Middle frontal gyrus (tissue), 1 donor: ENCODE results near the gene COPG1.
"Not testable (repeated sequence)": the region's sequence is repeated elsewhere in the genome, so short reads cannot be mapped to it uniquely, and the experiment has no call there.

Experiments used
- DNase-seq: peaks from one replicate; pipeline ENCODE4 v3.0.0-alpha.2; 2015; ENCODE audit warnings: low spot score; ENCODE audit errors: extremely low spot score

Gene COPG1

GRCh38 chr3:129239991-129240390 is 9.4 kb upstream of the COPG1 start:
- no peak for DNase-seq

GRCh38 chr3:129240436-129240835 is 9.0 kb upstream of the COPG1 start:
- no peak for DNase-seq

- DNase-seq, result no peak
Measured at GRCh38 chr3:129245141-129245540, 4.3 kb upstream of the COPG1 start.

GRCh38 chr3:129245641-129246306 is 3.6 kb upstream of the COPG1 start:
- DNase-seq, result peak; percentile 77

- no peak for DNase-seq
Measured at GRCh38 chr3:129246636-129247035, 2.8 kb upstream of the COPG1 start.

- DNase-seq, result no peak
Measured at GRCh38 chr3:129248286-129248979, 973 bp upstream of the COPG1 start.

GRCh38 chr3:129252748-129253147 is 3.3 kb downstream of the COPG1 start:
- no peak for DNase-seq

- DNase-seq, result no peak
Measured at GRCh38 chr3:129254536-129255230, 5.3 kb downstream of the COPG1 start.

GRCh38 chr3:129256270-129256669 is 6.9 kb downstream of the COPG1 start:
- no peak for DNase-seq

- DNase-seq, result no peak
Measured at GRCh38 chr3:129257609-129258008, 8.2 kb downstream of the COPG1 start.

- no peak for DNase-seq
Measured at GRCh38 chr3:129259612-129260477, 10.4 kb downstream of the COPG1 start.

- no peak for DNase-seq
Measured at GRCh38 chr3:129260606-129261005, 11.2 kb downstream of the COPG1 start.

GRCh38 chr3:129261894-129262293 is 12.5 kb downstream of the COPG1 start:
- DNase-seq, result no peak

- DNase-seq, result no peak
Measured at GRCh38 chr3:129263161-129263910, 13.9 kb downstream of the COPG1 start.

- DNase-seq, result not testable (repeated sequence)
Measured at GRCh38 chr3:129264994-129265393, 15.6 kb downstream of the COPG1 start.

GRCh38 chr3:129266651-129267050 is 17.2 kb downstream of the COPG1 start:
- no peak for DNase-seq

GRCh38 chr3:129268396-129268795 is 19.0 kb downstream of the COPG1 start:
- DNase-seq, result no peak

GRCh38 chr3:129271674-129272073 is 22.3 kb downstream of the COPG1 start:
- DNase-seq, result no peak

- no peak for DNase-seq
Measured at GRCh38 chr3:129276385-129276784, 27.0 kb downstream of the COPG1 start.

- DNase-seq, result no peak
Measured at GRCh38 chr3:129277829-129278271, 28.4 kb downstream of the COPG1 start.
